ENCODE results near the gene IL11RA.

- TF ChIP-seq POLR2AphosphoS5 (IDR thresholded peaks at IDR 0.05; ENCODE audit: low read depth, low read length) (no peak), REST (IDR thresholded peaks at IDR 0.05; ENCODE audit: insufficient read depth in 1 of 2, low read depth in 2 of 2, low read length in 2 of 2) (no peak), SIN3A (IDR thresholded peaks at IDR 0.05; ENCODE audit: borderline replicate concordance, insufficient read depth, low read length) (no peak), TAF1 (IDR thresholded peaks at IDR 0.05; ENCODE audit: borderline replicate concordance, insufficient read depth, low read length) (no peak)
These were observed 1.4 kb downstream of the IL11RA start for GRCh38 chr9:34653151-34654072.
